Measurements from ENCODE around the gene HSPBP1.

- TF ChIP-seq POLR2A (IDR thresholded peaks at IDR 0.05), result no peak
- no peak for TF ChIP-seq CTCF (IDR thresholded peaks at IDR 0.05)
Observed at GRCh38 chr19:55310498-55310897, 30.6 kb upstream of the HSPBP1 start.
